ENCODE data around the gene TMEM154.

DNA sequence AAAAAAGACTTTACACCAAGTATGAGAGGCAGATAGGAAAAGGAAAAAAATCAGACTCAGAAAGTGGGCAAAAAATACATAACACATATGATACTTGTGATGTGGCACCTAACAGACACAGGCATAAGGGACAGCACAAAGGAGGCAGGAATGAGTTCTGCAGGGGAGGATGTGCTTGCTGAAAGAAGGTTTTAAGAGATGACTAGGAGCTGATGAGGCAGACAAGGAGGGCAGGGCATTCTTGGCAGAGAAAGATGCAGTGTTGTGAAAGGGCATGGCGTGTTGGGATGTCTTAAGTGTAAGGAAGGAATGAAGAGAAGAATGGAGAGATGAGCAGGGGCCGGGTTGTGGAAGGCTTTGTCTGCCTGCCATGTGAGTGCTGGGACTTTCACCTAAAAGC lies 49.7 kb upstream of the TMEM154 start:
- TF ChIP-seq CTCF (IDR thresholded peaks at IDR 0.05; ENCODE audit: low read depth, low read length) (no peak), POLR2A (IDR thresholded peaks at IDR 0.05; ENCODE audit: extremely low read depth, insufficient read length) (no peak)
- TF ChIP-seq, protein P1, sequence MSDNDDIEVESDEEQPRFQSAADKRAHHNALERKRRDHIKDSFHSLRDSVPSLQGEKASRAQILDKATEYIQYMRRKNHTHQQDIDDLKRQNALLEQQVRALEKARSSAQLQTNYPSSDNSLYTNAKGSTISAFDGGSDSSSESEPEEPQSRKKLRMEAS (IDR thresholded peaks at IDR 0.05; ENCODE audit: low read depth, low read length), result no peak
